LNCaP clone FGC (cell line): ENCODE measurements around the gene MKLN1.

Source experiments
- DNase-seq: peaks from one replicate; pipeline ENCODE4 v3.0.0-alpha.2; 2011; ENCODE audit warnings: low read depth
- H3K4me3 ChIP-seq: 2 replicates; pipeline ENCODE4 v1.5.1; 2011; ENCODE audit warnings: mild to moderate bottlenecking, low read depth, low read length, control low read depth
- TF ChIP-seq, protein P1 (sequence below): IDR thresholded peaks from 2 replicates; pipeline ENCODE4 v1.5.1; 2012; ENCODE audit warnings: mild to moderate bottlenecking; ENCODE audit not compliant: control insufficient read depth, insufficient read depth; ENCODE audit errors: extremely low read depth

Gene MKLN1

DNA sequence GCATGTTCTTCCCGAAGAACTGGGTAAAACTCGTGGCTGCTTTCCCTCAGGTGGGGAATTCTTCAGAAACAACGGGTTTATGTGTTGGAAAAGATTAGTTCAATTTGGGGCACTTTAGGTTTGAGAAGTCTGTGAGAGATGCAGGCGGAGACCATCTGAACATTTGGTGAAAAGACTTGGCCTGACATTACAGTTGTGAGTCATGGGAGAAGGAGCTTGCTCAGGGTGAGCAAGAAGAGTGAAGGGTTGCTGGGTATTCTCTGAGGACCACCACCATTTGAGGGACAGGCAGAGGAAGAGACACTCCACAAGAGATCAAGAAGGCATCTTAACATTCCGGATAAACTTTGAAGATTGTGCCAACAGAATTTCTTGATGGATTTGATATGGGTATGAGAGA is 140.1 kb downstream of the MKLN1 start:
- no peak overlapping the region for H3K4me3 ChIP-seq
- DNase-seq: no peak
- TF ChIP-seq, protein P1, sequence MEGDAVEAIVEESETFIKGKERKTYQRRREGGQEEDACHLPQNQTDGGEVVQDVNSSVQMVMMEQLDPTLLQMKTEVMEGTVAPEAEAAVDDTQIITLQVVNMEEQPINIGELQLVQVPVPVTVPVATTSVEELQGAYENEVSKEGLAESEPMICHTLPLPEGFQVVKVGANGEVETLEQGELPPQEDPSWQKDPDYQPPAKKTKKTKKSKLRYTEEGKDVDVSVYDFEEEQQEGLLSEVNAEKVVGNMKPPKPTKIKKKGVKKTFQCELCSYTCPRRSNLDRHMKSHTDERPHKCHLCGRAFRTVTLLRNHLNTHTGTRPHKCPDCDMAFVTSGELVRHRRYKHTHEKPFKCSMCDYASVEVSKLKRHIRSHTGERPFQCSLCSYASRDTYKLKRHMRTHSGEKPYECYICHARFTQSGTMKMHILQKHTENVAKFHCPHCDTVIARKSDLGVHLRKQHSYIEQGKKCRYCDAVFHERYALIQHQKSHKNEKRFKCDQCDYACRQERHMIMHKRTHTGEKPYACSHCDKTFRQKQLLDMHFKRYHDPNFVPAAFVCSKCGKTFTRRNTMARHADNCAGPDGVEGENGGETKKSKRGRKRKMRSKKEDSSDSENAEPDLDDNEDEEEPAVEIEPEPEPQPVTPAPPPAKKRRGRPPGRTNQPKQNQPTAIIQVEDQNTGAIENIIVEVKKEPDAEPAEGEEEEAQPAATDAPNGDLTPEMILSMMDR: no peak

DNA sequence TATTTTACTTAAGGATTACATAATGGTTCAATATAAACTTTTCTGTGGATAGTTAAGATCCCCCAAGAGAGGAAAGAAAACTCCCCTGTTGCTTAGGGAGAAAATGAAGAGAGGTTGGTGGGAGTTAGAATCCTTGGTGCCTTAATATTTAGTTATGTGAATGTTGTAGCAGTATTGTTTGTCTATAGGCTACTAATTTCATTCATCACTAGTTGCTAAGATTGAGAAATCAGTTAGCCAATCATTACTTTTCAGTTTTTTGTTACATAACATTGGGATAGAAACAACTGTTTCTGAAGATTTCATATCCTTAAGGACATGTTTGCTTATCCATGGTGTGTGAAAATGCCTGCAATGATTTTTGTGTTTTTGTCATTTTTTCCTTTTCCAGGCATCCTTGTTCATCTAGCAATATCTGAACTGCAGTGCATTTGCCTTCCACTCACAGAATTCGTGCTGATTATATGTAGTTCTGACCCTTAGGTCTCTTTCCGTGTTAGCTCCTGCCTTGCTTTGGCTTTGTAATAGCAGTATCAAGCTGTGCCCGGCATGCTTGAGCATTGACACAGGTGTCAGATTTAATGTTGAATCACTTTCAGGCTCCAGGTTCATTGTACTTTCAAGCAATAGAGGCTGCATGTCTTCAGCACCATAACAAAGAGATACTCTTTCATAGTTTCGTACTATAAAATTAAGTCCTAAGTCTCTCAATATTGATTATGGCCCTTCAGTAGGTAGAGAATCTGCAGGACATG is 143.8 kb downstream of the MKLN1 start:
- no peak for DNase-seq
- H3K4me3 ChIP-seq: no peak overlapping the region
- TF ChIP-seq, protein P1: no peak

DNA sequence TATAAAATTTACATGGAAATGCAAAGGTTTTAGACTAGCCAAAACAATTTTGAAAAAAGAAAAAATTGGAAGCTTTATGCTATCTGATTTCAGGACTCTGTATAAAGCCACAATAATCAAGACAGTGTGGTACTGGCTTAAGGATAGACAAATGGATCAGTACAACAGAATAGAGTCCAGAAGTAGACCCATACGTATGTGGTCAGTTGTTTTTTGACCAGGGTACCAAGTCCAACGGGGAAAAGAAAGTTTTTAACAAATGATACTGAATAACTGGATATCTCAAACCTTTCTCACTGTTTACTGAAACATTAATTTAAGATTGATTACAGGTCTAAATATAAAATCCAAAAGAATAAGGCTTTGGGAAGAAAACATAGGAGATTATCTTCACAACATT is 149.1 kb downstream of the MKLN1 start:
- H3K4me3 ChIP-seq: no peak overlapping the region
- TF ChIP-seq, protein P1: no peak
- DNase-seq: no peak

DNA sequence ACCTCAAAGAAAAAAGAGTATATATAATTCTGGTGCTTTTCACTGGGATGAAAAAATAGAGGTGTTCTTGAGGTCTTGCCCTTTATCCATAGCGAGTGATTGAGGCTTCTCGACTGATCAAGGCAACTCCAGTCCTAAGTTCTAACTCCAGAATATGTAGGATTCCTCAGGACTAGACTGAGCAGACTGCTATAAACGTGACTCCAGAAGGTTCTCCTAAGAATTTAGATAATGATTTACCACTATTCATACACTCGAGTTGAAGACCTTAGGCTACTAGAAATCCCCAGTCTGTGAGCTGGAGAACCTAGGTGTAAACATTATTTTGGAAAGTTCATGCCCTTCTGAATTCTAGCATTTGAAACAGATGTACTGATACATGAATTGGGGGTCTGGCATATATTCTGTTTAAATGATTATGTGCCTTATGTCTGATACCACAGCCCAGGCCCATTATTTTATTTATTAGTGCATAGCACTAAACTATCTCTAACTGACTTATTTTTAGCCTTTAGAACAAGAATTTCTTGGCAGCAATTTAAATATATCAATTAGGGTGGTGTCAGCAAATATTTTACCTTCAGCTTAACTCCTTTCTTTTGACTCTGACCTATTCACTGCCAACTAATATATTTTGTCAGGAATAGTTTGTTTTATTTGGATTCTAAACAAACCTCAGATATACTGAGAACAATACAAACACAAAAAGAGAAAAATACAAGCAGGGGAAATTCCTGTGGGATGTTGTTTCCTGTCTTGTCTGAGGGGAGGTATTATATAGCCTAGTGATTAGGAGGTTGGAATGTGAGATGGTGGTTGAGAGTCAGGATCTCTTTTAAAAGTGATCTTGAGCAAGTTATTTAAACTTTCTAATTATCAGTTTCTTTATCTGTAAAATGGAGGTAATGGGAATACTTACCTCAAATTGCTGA is 153.0 kb downstream of the MKLN1 start:
- H3K4me3 ChIP-seq: no peak overlapping the region
- TF ChIP-seq, protein P1: no peak
- DNase-seq: no peak

DNA sequence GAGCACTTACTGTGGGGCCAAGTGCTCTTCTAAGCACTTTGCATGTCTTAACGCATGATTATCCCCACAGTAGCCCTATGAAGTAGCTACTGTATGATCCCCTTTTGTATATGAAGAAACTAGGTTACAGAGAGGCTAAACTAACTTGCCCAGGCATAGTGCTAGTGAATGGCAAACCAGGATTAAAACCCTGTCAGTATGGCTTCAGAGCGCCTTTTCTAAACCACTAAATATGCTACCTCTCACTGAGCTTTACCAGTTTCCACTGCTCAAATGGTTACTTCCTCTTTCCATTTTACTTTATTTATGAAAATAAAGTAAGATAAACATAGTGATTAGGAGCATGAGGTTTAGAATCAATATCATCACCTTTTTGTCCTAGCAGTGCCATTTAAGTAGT is 155.1 kb downstream of the MKLN1 start:
- TF ChIP-seq, protein P1: no peak
- H3K4me3 ChIP-seq: no peak overlapping the region
- no peak for DNase-seq

DNA sequence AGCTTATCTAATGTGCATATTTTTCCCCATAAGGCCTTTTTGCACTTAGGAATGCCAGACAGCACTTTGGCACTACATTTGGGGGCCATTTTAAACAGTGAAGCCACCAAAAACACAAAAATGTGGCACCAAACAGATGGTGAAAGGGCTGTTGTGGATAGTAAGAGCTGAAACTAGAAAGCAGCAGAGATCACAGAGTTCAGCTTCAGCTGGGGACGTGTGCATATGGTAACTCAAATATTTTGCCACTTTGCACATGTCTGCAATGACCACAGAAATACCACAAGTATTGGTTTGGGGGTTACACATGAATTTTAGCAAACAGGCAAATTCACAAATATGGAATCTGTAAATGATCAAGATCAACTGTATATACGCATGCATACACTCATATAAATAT is 155.9 kb downstream of the MKLN1 start:
- DNase-seq: no peak
- TF ChIP-seq, protein P1: no peak
- no peak overlapping the region for H3K4me3 ChIP-seq
